ENCODE data around the gene PCDHB4. TPM values are rescaled to one million over a fixed set of nuclear protein-coding genes. Genes with fewer than 3 reads are reported as not detected.

Gene PCDHB4
- total RNA-seq, 1 experiment from 2014 or later = 2.6 TPM

- no peak for TF ChIP-seq AR (CRISPR knock-in tag; IDR thresholded peaks at IDR 0.05)
- no peak for TF ChIP-seq ESRRA (CRISPR knock-in tag; IDR thresholded peaks at IDR 0.05; ENCODE audit: borderline replicate concordance)
These were observed 43.8 kb upstream of the PCDHB4 start (continued) for GRCh38 chr5:141077826-141078225.

GRCh38 chr5:141082228-141082627, 39.4 kb upstream of the PCDHB4 start:
- H3K27ac Mint-ChIP-seq = no peak overlapping the region
- no peaks in the 10 kb centered on the region; the same call in none of the 2 replicates for H3K27me3 Mint-ChIP-seq (ENCODE audit: low read depth)
- H3K4me1 Mint-ChIP-seq = peaks cover 16% of the 10 kb centered on the region
- ChIA-PET CTCF (interaction anchor here (0.6 to 1.2 kb wide), 9 partner anchors 12 to 275 kb away, joined by 3 to 5 read pairs (median 3); partner anchors contain the start of genes PCDHB14, PCDHB2 and PCDHB4), POLR2A (no interaction called here)
- no peak for DNase-seq (ENCODE audit: low spot score)
- TF ChIP-seq MAX (CRISPR knock-in tag; IDR thresholded peaks at IDR 0.05) (no peak), JUN (CRISPR knock-in tag; IDR thresholded peaks at IDR 0.05) (no peak), ATF3 (CRISPR knock-in tag; conservative IDR thresholded peaks at IDR 0.05) (no peak), ARID4B (CRISPR knock-in tag; IDR thresholded peaks at IDR 0.05; ENCODE audit: borderline replicate concordance) (no peak), ZNF219 (CRISPR knock-in tag; IDR thresholded peaks at IDR 0.05; ENCODE audit: borderline replicate concordance) (no peak), ATF2 (CRISPR knock-in tag; IDR thresholded peaks at IDR 0.05; ENCODE audit: borderline replicate concordance, low read depth) (no peak), PRDM15 (CRISPR knock-in tag; IDR thresholded peaks at IDR 0.05) (no peak), PRRX2 (CRISPR knock-in tag; IDR thresholded peaks at IDR 0.05) (no peak), MXD4 (CRISPR knock-in tag; IDR thresholded peaks at IDR 0.05; ENCODE audit: borderline replicate concordance) (no peak), OVOL2 (CRISPR knock-in tag; IDR thresholded peaks at IDR 0.05; ENCODE audit: borderline replicate concordance) (no peak), SOX15 (CRISPR knock-in tag; IDR thresholded peaks at IDR 0.05) (no peak), TCF7 (CRISPR knock-in tag; IDR thresholded peaks at IDR 0.05; ENCODE audit: low read depth) (no peak), MYBL2 (CRISPR knock-in tag; IDR thresholded peaks at IDR 0.05) (no peak), EMX1 (CRISPR knock-in tag; IDR thresholded peaks at IDR 0.05) (no peak), ZNF396 (CRISPR knock-in tag; IDR thresholded peaks at IDR 0.05; ENCODE audit: borderline replicate concordance) (no peak), ZNF416 (CRISPR knock-in tag; IDR thresholded peaks at IDR 0.05) (no peak), ZBTB21 (CRISPR knock-in tag; IDR thresholded peaks at IDR 0.05; ENCODE audit: borderline replicate concordance) (no peak), ELF4 (CRISPR knock-in tag; IDR thresholded peaks at IDR 0.05; ENCODE audit: low read depth) (no peak), NR1H2 (CRISPR knock-in tag; IDR thresholded peaks at IDR 0.05) (no peak), CREB1 (CRISPR knock-in tag; IDR thresholded peaks at IDR 0.05) (no peak)
- no peak overlapping the region for H3K4me3 Mint-ChIP-seq
- no peaks in the 10 kb centered on the region for H3K9me3 Mint-ChIP-seq
- ATAC-seq = no peak
- no peaks in the 10 kb centered on the region for H3K36me3 Mint-ChIP-seq

Data from WTC11 (cell line).